ENCODE measurements around the gene SNRNP200.

The SNRNP200 gene

GRCh38 chr2:96243843-96244242, 61.5 kb downstream of the SNRNP200 start:
- TF ChIP-seq CTCF (IDR thresholded peaks at IDR 0.05; ENCODE audit: insufficient read depth, missing control alignments) = no peak
- no peak for DNase-seq (ENCODE audit: insufficient read length, low spot score)
- no peak for FAIRE-seq

GRCh38 chr2:96241900-96242611, 63.3 kb downstream of the SNRNP200 start:
- FAIRE-seq = no peak
- no peak for TF ChIP-seq CTCF (IDR thresholded peaks at IDR 0.05; ENCODE audit: insufficient read depth, missing control alignments)
- no peak for DNase-seq (ENCODE audit: insufficient read length, low spot score)

- FAIRE-seq = no peak
- DNase-seq (ENCODE audit: insufficient read length, low spot score) = no peak
- no peak for TF ChIP-seq CTCF (IDR thresholded peaks at IDR 0.05; ENCODE audit: insufficient read depth, missing control alignments)
Measured at GRCh38 chr2:96241227-96241626, 64.1 kb downstream of the SNRNP200 start.

GRCh38 chr2:96240341-96241038, 64.9 kb downstream of the SNRNP200 start:
- FAIRE-seq (no peak), DNase-seq (ENCODE audit: insufficient read length, low spot score) (no peak)
- no peak for TF ChIP-seq CTCF (IDR thresholded peaks at IDR 0.05; ENCODE audit: insufficient read depth, missing control alignments)

GRCh38 chr2:96239745-96240264, 65.5 kb downstream of the SNRNP200 start:
- TF ChIP-seq CTCF (IDR thresholded peaks at IDR 0.05; ENCODE audit: insufficient read depth, missing control alignments) = no peak
- DNase-seq (ENCODE audit: insufficient read length, low spot score) (no peak), FAIRE-seq (no peak)

- TF ChIP-seq CTCF (IDR thresholded peaks at IDR 0.05; ENCODE audit: insufficient read depth, missing control alignments) = no peak
- FAIRE-seq = no peak
- no peak for DNase-seq (ENCODE audit: insufficient read length, low spot score)
Measured at GRCh38 chr2:96239091-96239490, 66.3 kb downstream of the SNRNP200 start.

DNA sequence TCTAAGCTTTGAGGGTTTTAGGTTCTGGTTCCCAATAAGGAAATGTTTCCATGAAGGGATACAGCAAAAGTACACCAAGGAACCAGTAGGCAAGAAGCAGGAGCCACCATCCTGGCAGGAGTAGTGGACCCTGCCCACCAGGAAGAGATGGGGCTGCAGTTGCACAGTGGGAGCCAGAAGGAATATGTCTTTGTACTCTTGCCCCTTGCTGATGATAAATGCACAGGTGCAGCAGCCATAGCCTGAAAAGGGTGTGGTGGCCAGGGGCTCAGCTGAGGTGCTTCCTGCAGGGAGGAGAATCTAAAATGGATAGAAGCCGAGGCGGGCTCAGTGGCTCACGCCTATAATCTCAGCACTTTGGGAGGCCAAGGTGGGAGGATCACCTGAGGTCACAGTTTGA, 67.1 kb downstream of the SNRNP200 start:
- TF ChIP-seq CTCF (IDR thresholded peaks at IDR 0.05; ENCODE audit: insufficient read depth, missing control alignments) = no peak
- FAIRE-seq (no peak), DNase-seq (ENCODE audit: insufficient read length, low spot score) (no peak)

All from D721Med (cell line).